NOMO-1 treated with dmso at 0.1 percent for 144 hours (cell line): ENCODE data around the gene PTPRN2.
A peak's percentile ranks its signal among the peaks of the same experiment; 100 is the strongest.

ENCODE experiments used
- DNase-seq: peaks from one replicate; lab custom pipeline; 2025; ENCODE audit not compliant: unreplicated experiment; lab: John Stamatoyannopoulos, UW

PTPRN2 gene

DNA sequence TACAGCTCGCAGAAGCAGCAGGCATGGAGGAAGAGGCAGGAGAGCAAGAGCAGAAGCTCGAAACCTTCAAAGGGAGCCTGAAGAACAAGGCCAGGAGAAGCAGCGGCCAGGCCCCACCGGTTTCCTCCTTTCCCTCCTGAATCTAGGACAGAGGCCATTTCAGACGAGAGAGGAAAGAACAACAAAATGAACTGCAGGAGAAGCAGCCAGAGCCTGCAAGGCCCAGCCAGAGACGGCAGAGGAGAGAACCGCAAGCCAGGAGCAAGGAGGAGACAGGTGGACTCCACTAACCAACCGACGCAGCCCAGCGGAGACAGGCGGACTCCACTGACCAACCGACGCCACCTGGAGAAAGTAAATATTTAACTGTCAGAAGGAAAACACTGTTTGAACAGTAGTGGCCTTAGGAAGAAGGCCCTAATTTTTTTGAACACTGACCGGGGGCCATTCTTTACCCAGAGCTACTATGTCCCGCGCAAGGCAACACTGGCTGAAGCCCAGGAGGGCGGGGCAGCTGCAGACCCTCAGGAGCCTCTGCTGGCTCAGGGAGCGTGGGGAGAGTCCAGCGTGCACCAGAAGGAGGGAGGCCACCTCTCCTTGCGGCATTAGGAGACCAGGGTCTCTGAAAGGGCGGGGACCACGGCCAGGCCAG is 559.2 kb downstream of the PTPRN2 start:
- DNase-seq, result no peak

DNA sequence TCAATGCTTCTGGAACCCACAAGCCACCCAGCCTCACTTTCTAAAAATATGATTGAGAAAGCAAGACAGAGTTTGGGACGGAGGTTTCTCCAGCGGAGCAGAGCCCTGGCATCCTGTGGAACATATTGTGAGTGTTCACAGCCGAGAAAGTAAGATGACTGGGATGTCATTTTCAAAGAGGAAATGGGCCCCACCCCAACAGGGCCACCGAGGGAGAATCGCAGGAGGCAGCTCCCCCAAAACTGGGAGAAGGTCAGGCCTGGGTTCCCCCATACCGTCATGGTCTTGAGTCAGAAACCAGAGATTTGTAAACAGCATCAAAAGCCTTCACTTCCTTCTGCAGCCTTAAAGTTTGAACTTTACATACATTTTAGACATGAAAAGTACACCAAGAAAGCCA is 560.0 kb downstream of the PTPRN2 start:
- DNase-seq, result no peak

DNA sequence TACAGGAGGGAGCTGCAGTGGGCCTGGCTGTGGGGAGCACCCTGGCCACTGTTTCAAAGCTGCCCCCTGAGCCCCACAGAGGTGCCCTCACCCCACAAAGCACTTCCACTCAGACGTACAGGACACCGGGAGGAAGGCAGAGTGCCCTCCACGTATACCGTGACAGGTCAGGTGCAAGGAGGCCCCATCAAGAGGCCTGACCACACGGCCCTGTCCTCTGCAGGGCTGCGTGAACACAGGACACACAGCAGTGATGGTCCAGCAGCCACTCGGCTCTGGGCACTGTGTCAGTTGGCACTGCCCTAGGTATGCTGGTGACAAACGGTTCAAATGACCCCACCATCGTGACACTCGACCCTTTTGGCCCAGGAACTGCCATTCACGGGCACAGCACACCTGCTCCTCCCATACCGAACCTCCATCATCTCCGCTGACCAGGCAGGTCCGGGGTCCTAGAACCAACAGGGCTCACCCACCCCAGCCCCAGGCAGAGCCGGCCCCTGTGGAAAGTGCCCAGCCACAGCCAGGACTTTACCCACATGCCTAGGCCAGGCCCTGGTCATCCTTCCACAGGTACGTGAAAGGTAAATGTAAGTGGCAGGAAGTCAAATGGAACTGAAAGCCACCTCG is 560.9 kb downstream of the PTPRN2 start:
- no peak for DNase-seq

DNA sequence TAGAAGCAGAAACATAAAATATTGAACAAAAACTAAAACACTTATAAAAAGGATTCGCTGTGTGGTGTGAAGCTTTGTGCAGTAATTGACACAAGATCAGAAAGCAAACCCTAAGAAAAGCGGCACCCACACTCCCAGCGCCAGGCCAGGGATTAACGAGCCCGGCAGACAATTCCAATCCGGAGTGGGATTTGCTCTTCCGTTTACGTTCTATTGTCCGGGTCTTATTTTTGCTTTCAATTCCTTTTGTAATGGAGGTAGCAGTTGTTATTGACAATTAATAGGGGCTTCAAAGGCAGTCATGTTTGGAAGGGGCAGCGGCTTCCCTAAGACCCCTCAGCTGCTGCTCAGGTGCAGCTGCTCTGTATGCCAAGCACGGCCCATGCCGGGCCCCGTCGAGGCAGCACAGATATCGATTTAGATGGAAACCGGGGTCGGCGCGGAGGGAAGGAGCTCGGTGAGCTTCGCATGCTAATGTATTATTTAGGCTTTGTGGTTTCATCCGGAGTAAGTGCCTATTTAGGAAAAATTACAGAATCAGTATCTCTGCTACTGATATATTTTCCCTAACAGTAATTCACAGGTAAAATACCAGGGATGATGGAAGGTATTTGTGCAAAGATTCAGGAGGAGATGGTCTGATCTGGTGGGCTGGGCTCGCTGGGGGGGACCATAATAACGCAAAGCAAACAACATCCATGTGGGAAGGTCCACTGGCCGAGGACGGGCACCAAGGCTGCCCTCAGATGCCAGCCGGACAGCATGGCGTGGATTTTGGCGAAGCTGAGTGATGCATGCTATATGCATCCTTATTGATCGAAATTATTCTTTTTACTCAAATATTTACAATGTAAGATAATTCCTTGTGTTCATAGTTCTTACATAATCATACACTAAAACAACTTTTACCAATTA is 561.7 kb downstream of the PTPRN2 start:
- DNase-seq, result no peak

DNA sequence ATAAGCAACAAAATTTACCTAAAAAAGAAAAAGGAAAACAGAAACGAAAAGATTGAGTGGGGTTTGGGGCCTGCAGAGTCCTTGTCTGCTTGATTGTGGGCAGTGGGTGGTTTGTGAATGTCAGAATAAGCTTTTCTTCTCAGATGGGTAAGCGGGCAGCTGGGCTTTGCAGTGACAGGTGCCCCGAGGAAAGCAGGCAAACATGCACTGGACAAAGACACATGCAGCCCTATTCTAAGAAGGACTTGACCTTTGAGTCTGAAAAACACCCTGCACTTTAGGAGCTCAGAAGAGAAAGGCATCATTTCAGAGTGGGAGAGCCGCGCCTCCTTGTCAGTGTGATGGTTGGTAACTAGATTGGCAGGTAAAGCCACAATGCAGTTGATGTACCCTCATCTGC is 562.7 kb downstream of the PTPRN2 start:
- no peak for DNase-seq

DNA sequence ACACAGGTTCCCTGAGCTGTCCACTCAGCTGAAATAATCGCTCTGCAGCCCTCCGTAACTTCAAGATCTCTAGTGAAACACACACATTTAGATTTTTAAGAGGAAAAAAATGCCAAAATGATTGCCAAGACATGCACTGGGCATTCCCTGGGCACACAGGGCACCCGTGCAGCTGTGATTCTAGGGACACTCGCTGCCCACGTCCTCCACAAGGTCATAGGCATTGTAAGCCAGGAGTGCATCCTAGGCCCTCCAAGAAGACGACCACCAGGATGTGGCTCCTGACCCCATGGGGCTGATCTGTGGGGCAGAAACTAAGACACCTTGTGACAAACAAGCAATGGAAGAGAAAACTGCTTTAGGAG is 563.3 kb downstream of the PTPRN2 start:
- no peak for DNase-seq

DNA sequence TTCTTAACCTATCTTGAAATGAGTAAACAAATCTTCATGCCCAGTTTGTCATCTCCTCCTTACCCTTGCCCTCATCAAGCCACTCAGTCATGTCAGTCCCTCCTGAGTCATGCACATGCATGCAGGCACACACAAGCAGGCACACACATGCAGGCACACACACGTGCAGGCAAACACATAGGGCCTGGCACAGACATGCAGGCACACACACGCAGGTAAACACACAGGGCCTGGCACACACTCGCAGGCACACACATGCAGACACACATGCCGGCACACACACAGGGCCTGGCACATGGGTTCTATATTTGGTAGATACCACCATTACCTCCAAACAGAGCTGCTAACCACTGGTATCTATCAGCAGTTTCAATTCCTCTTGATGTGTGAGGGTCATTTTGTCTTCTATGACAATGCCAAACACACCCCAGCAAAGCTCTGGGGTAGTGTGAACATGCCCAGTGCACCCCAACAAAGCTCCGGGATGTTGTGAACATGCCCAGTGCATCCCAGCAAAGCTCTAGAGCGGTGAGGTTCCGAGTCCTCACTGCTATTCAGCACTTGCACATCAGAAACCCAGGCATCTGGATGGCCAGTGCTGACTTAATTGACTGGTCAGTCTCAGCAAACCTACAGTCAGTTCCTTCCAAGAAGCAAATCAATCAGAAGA is 563.8 kb downstream of the PTPRN2 start:
- no peak for DNase-seq

DNA sequence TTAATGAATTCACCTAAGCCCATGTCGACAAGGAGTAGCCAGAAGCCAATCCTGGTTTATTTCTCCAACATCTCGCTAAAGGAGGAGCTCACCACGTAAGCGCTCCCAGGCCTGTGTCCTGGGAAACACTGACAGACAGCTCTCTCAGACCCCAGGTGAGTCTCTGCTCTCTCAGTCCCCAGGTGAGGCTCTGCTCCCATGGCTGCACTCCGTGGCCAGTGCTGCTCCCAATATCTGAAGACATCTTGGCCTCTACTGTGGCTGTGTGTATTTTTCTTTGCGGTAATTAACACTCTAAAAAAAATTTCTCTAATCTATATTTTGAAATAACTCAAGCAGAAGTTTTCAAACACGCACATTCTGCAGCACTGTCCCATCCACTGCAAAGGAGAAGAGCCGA is 564.5 kb downstream of the PTPRN2 start:
- no peak for DNase-seq

DNA sequence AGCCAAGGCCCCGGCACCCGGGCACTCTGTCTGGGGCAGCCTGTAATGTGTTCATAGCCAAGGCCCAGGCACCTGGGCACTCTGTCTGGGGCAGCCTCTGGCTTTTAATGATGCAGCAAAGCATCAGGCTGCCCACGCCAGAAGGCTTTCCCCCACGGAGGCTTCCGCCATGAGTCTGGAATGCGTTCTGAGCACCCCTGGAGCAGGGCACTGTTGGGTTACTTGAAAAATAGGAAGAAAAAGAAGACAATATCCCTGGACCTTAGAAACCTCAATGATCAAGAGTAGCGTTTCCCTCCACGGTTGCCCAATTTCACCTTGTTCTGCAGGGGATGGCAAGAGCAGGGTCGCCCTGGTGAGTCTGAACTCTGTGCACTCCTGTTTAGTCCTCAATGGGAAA is 565.0 kb downstream of the PTPRN2 start:
- DNase-seq, result no peak

DNA sequence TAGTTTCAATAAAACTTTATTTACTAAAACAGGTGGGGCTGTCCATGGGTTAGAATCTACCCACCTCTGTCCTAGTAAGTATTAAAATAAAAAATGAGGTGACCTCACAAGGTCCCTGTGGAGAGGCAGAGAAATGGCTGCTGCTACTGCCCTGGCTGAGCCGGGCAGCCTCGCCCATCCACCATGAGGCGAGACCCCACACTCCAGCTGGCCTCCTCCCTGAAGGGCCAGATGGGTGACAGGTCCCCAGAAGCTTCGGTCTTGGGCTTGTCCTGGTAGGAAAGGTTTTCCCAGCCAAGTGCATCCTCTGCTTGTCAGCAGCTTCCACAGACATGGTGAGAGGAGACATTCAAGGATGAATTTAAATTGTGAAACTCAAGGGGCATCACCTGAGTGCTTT is 565.8 kb downstream of the PTPRN2 start:
- DNase-seq, result no peak

DNA sequence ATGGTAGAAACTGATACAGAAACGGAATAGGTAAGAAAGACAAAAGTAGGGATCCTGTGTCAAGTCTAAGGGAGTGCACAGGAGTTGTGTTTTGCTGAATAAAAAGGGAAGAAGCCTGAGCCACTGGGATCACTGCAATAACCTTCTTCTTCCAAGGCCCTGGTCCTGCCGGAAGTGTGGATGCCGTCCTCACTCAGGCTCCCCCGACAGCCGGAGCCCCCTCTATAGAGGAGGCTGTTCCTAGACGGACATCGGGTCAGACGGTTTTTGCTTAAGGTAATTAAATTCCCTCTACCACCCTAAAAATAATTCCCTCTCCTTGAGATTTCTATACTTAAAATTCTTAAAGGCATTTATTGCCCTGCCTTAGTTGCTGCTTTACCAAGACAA is 566.9 kb downstream of the PTPRN2 start:
- no peak for DNase-seq

DNA sequence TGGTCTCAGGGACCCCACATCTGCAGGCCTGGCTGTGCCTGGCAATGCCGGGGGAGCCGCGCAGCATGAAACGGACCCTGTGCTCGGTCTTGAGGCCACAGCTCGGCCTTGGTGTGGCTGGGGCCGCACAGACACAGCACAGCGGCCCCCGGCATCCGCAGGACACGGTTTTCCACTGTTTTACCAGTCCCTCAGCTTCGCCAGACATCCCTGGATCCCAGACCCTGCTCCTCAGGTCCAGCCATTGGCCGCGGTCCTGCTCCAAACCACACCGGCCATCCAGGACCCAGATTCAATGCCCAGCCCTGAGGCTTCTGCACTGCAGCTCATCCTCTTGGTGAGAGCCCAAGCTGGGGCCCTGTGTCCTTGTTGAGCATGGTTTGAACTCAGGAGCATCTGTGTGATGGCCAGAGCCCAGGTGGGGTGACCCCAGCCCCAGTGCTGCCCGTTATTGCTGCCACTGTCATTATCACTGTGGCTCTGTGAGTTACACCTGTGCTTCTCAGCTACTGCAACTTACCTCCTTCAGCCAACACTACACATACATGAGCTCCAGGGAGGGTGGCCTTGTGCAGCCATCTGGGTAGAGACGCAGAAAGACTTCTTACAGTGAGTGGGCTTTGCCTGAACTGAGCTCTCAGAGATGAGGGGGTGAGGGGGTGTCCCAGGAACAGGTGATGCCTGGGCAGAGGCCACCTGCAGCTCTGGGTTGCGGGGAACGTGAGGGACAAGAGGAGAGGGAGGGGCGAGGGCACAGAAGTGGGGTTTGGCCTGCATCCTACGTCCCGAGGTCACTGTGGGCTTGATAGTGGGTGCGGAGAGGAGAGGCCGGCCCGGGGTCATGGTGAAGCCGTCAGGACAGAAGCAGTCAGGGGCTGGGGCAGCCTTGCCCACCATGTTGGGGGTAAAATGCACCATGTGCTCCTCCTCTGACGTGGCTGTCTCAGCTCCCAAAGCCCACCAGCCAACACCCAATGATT is 567.6 kb downstream of the PTPRN2 start:
- DNase-seq, result no peak

DNA sequence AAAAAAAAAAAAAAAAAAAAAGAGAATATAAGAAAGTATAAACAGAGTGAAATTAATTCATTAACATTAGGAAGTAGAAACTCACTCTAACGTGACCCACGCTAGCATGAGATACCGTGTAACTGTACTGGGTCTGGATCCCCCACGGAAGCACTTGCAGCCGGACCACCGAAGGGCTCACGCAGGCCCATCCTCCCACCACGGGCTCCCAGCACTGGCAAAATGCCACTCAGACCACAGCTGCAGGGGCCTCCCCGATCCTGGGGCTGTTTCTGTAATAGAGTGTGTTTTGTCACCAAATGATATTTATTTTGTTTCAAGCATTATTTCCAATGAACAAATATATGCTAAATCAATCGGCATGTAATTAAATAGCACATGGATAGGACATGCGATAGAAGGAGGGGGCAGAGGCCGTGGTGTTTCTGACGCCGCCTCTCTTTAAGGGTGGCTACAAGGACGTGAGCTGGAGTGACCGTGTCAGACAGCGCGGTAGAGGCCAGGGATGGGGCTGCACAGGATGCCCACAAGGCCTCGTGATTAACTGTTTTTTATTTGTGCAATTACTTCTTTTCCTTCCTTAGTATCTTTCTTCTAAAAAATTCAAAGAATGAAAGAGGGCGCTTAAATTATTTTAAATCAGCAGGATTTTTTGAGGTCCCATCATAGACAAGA is 568.5 kb downstream of the PTPRN2 start:
- no peak for DNase-seq

DNA sequence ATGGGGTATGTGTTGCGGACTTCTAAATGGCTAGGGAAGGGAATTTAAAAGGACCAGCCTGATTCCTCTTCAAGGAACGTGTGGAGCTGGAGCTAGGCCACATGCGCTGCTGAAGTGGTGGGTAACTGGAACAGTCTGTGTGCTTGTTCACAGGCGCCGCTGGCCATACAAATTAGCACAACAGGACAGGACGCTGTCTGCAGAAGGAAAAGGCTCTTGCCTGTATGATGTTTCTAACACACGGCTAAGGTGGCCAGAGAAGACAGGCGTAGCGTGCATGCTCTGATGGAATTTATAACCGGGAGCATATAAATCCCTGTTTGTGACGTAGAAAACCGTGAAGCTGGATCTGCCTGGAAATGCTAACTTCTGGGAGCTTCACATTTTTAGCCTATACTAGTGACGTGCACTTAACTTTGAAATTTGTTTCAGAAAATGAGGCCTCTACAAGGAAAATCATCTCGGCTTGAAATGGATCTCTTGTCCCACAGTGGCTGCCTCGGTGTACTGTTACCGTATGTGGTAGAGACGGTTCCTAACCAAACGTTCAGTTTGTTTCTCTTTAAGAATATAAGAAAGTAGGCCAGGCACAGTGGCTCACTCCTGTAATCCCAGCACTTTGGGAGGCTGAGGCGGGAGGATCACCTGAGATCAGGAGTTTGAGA is 569.4 kb downstream of the PTPRN2 start:
- DNase-seq, result no peak

DNA sequence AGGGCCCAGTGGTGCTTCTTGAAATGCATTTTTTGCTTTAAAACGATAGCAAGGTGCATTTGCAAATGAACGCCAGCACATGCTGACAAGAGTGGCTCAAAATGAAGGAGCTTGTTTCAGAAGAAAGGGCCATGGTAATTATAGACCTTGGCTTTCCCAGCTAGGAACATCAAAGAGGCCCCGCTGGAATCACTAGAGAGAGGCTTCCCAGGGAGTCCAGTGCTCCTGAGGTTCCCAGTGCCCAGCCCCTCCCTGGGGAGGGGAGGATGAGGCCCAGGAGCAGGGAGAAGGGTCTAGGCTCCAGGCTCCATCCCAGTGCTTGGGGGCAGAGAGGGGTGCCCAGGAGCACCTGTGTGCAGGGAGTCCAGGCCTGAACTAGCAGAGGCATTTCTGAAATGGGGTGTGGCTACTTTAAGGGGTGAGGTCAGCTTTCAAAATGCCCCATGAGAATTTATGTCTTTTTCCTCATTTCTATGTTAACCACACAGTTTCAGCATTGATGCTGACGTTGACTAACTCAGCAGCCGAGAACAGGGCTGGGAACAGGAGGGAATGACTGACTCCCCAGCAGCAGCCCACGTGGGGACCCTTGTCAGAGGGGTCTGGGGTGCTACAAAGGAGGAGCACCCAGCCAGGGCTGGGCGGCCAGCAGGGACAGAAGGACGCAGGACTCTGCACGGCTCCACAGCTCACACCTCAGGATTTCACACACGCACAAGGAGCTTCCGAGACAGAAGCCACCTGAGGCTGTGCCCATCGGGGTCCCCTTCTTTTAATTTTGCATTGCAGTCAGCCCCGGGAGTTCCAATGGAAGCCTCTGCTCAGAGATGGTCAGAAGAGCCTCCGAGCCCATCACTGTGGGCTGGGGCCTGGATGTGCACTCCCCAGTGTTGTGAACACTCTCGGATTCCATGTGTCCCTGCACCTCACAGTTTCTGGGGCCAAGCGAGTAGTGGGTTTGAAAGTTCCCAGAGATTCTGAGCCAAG is 570.2 kb downstream of the PTPRN2 start:
- DNase-seq, result peak; percentile 39

DNA sequence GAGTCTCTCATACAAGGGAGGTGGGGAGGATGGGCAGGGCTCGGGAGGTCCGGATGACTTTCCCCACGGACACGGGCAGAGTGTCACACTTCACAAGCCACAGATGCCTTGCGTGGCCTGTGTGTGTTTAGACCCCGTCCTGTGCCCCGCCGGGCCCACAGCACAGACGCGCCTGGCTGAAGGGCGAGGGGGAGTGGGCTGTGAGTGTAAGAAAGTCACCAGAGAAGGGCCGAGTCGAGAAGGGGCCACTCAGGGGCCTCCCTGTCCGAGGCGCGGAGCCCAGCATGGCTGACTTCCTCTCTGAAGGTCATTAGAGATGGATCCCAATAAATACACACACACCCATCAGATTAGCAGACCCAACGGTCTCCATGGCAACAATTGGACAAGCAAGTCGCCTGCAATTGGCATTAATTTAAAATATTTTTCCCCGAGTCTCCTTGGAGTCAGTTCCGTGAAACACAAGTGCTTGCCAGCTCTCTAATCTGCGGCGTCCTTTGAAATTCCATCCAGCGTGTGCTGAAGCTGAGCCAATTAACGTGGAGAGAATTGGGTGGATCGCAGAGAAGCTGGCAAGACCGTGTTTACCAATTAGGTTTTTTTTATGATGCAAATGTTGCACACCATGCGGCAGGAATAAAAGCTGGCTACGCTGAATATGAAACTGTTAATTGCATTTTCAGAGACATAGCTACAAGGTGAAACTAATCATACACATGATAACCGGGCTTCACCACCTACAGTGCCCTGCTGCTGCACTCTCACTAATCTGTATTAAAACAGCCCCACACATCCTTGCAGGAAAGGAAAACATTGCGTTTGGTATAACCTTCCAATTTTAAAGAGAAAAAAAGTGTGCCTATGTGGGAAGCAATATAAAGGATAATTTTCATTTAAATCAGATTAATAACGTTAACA is 571.2 kb downstream of the PTPRN2 start:
- no peak for DNase-seq
